CD1c-positive myeloid dendritic cell (primary cell): ENCODE measurements around the gene UBA7.
A peak's percentile ranks its signal among the peaks of the same experiment; 100 is the strongest.
"Not testable (repeated sequence)": the region's sequence is repeated elsewhere in the genome, so short reads cannot be mapped to it uniquely, and the experiment has no call there.

Source experiments
- DNase-seq: peaks from one replicate; pipeline ENCODE4 v3.0.0-alpha.2; 2016; ENCODE audit errors: extremely low spot score

Gene UBA7

GRCh38 chr3:49785565-49786356, 28.0 kb downstream of the UBA7 start:
- DNase-seq, result peak; percentile 34

GRCh38 chr3:49782277-49782676, 31.5 kb downstream of the UBA7 start:
- not testable (repeated sequence) for DNase-seq

GRCh38 chr3:49781415-49782199, 32.1 kb downstream of the UBA7 start:
- no peak for DNase-seq

GRCh38 chr3:49780975-49781365, 32.8 kb downstream of the UBA7 start:
- not testable (repeated sequence) for DNase-seq

- no peak for DNase-seq
Measured at GRCh38 chr3:49780080-49780974, 33.4 kb downstream of the UBA7 start.

GRCh38 chr3:49779358-49780079, 34.2 kb downstream of the UBA7 start:
- DNase-seq, result no peak

- not testable (repeated sequence) for DNase-seq
Measured at GRCh38 chr3:49776101-49776500, 37.7 kb downstream of the UBA7 start.

- DNase-seq, result no peak
Measured at GRCh38 chr3:49775538-49775937, 38.2 kb downstream of the UBA7 start.

GRCh38 chr3:49772703-49773102, 41.0 kb downstream of the UBA7 start:
- no peak for DNase-seq

GRCh38 chr3:49771340-49771938, 42.3 kb downstream of the UBA7 start:
- no peak for DNase-seq

- no peak for DNase-seq
Measured at GRCh38 chr3:49769926-49770325, 43.8 kb downstream of the UBA7 start.

GRCh38 chr3:49769286-49769915, 44.4 kb downstream of the UBA7 start:
- DNase-seq, result no peak

- no peak for DNase-seq
Measured at GRCh38 chr3:49763981-49764380, 49.8 kb downstream of the UBA7 start.

GRCh38 chr3:49761661-49762060, 52.1 kb downstream of the UBA7 start:
- DNase-seq, result no peak

GRCh38 chr3:49759226-49759625, 54.5 kb downstream of the UBA7 start:
- DNase-seq, result no peak

- DNase-seq, result no peak
Measured at GRCh38 chr3:49757197-49757596, 56.6 kb downstream of the UBA7 start.

GRCh38 chr3:49756036-49756435, 57.7 kb downstream of the UBA7 start:
- no peak for DNase-seq
